Stomach (tissue), 4 donors: ENCODE results near the gene COL23A1.

Experiments
- POLR2A ChIP-seq, 4 donors: fragments of 450-650 bp; IDR thresholded peaks; one replicate each; pipeline ENCODE4 v1.6.1; 2016; ENCODE audit warnings: antibody characterized with exemption in 4 of 4, control low read depth in 2 of 4, mild to moderate bottlenecking in 1 of 4, moderate library complexity in 1 of 4
- POLR2AphosphoS5 ChIP-seq, 3 donors: sonication (generic); formaldehyde crosslinking; IDR thresholded peaks; one replicate each; pipeline ENCODE4 v1.6.1; 2016; ENCODE audit warnings: antibody characterized with exemption in 3 of 3

- TF ChIP-seq POLR2AphosphoS5 (IDR thresholded peaks at IDR 0.05) (no peak), POLR2A (IDR thresholded peaks at IDR 0.05) (no peak)
These were observed 226.5 kb downstream of the COL23A1 start for GRCh38 chr5:178363501-178364325.
